BJ (cell line): ENCODE data around the gene RALGDS. TPM values are rescaled to one million over a fixed set of nuclear protein-coding genes. Genes with fewer than 3 reads are reported as not detected.

ENCODE experiments used
- CTCF ChIA-PET: fragments of 350-600 bp; formaldehyde crosslinking; extraction: SDS; loops from one replicate; lab custom pipeline; 2021; ENCODE audit warnings: antibody characterized with exemption, inconsistent platforms; lab: Yijun Ruan, JAX
- POLR2A ChIA-PET: fragments of 300-600 bp; sonication (Branson Sonifier 250); formaldehyde crosslinking; extraction: SDS; loops from one replicate; lab custom pipeline; 2021; ENCODE audit warnings: antibody characterized with exemption; lab: Charles Lee
- DNase-seq: peaks from one replicate; pipeline ENCODE4 v3.0.0-alpha.2; 2011; ENCODE audit warnings: low read depth
- H3K27me3 ChIP-seq: 2 replicates; pipeline ENCODE4 v1.6.0; 2011; ENCODE audit warnings: low read length; ENCODE audit not compliant: control insufficient read depth, insufficient read depth
- H3K36me3 ChIP-seq: 2 replicates; pipeline ENCODE4 v1.5.1; 2011; ENCODE audit warnings: low read length; ENCODE audit not compliant: control insufficient read depth, insufficient read depth
- H3K4me3 ChIP-seq: 2 replicates; pipeline ENCODE4 v1.5.1; 2011; ENCODE audit warnings: low read depth, mild to moderate bottlenecking, control low read depth, low read length
- CTCF ChIP-seq: IDR thresholded peaks from 2 replicates; pipeline ENCODE4 v1.5.1; 2011; ENCODE audit warnings: low read depth, mild to moderate bottlenecking, control low read depth, inconsistent platforms, low read length, moderate library complexity; ENCODE audit not compliant: insufficient read depth
- polyA plus RNA-seq: library from polyadenylated mRNA; depleted of rRNA; stranded (reverse); fragments of >200 nt; gene quantifications from 2 replicates; pipeline ENCODE4 v1.2.3, GENCODE V29; 2011

RALGDS gene
- polyA plus RNA-seq, 1 experiment: 25.1 TPM

DNA sequence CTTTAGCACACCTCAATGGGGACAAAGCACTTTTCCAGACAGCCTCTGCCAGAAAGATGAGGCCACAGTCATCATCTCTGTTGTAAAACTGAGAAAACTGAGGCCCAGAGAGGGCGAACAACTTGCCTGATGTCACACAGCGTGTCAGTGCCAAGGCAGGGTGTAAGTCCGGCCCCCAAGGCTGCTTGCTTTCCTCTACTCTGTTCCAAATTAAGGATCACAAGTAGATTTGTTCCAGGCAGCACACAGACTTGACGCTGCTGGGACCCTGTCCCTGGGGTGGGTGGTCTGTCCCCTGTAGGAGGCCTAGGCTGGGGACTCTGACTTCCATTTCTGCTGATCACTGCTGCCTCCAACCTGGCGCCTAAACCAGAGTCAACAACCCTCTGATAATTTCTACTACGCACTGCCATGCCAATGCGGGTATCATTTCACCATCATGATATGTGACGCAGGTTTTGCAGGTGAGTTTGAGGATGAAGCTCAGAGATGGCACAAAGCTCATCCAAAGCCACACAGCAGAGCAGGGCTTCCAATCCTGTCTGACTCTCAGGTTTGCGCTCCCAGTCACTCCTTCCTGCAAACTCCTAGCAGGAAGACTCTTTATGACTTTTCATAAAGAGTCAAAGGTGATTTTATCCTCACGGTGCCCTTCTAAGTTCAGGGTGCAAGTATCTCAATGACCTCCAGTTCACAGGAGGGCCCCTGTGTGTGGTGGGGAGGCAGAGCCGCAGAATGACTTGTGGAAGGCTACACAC is 13.5 kb upstream of the RALGDS start:
- DNase-seq: no peak
- Histone ChIP-seq H3K4me3 (no peak overlapping the region), H3K36me3 (no peaks in the 10 kb centered on the region; the same call in none of the 2 replicates), H3K27me3 (no peaks in the 10 kb centered on the region)
- CTCF ChIA-PET: interaction anchor here (1.2 to 7.0 kb wide), 4 partner anchors 10 to 31 kb away, joined by 3 to 70 read pairs (median 14); no protein-coding TSS in a partner anchor
- no peak for TF ChIP-seq CTCF
- POLR2A ChIA-PET: no interaction called here

DNA sequence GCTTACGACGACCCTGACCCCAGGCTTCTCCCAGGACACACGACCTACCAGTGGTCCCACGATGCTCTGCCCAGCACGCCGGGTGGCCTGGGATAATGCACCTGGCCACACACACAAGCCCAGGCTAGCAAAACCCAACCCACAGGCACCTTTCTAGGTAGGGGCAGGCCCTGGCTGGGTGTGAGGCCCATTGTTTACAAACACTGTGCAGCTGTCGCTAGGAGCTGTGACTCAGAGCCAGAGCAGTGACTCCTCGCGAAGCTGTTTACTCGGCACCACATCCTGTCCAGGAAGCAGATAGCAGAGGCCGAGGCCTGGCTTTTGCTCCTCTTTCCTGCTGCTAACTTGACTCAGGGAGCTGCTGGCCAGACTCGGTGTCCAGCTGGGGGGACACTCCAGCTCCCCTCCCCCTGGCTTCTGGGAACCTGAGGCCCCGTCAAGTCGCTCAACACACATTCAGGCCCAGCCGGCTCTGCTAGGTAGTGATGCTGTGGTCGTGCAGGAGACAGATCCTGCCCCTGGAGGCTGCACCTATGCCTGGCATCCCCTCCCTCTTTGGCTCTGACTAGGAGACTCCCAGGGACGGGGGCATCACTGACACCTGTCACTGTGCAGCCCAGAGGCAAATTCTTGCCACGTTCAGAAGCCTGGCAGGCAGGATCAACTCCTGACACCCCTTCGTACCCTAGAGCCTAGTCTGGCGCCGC is 12.8 kb upstream of the RALGDS start:
- H3K27me3 ChIP-seq: no peaks in the 10 kb centered on the region
- no peak for TF ChIP-seq CTCF
- POLR2A ChIA-PET: no interaction called here

GRCh38 chr9:133132174-133132573 is 11.1 kb upstream of the RALGDS start:
- H3K27me3 ChIP-seq: no peaks in the 10 kb centered on the region
- no peak overlapping the region for H3K4me3 ChIP-seq
- TF ChIP-seq CTCF: no peak
- peaks cover 2% of the 10 kb centered on the region for H3K36me3 ChIP-seq
- no peak for DNase-seq
- CTCF ChIA-PET: interaction anchor here (1.3 to 7.0 kb wide), 4 partner anchors 12 to 110 kb away, joined by 3 to 70 read pairs (median 14); no protein-coding TSS in a partner anchor
- POLR2A ChIA-PET: no interaction called here

More for the DNA sequence above, 12.8 kb upstream of the RALGDS start:
- peak; percentile 90 for DNase-seq
- CTCF ChIA-PET: interaction anchor here (1.0 to 7.0 kb wide), 6 partner anchors 11 to 31 kb away, joined by 3 to 70 read pairs (median 5); no protein-coding TSS in a partner anchor
- Histone ChIP-seq H3K4me3 (no peak overlapping the region), H3K36me3 (no peaks in the 10 kb centered on the region; the same call in none of the 2 replicates)

DNA sequence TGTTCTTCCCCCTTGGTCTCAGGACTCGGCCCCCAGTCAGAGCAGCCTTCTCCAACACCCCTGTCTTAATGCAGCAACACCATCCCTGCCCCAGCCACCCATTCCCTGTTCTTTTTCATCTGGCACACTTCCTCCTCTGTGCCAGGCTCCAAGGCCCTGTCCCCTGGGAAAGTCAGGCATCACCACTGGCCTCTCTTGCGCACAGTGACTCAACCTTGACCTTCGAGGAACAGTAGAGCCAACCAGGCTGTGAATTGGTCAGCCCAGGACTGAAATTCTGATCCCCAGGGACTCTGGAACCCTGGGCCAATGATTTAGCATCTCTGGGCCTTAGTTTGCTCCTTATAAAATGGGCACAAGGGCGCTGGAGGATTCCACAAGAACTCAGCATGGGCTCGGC is 10.5 kb upstream of the RALGDS start:
- Histone ChIP-seq H3K36me3 (peaks cover 4% of the 10 kb centered on the region), H3K4me3 (no peak overlapping the region), H3K27me3 (no peaks in the 10 kb centered on the region)
- no peak for TF ChIP-seq CTCF
- CTCF ChIA-PET: interaction anchor here (1.3 to 7.0 kb wide), 3 partner anchors 13 to 101 kb away, joined by 3 to 70 read pairs (median 3); no protein-coding TSS in a partner anchor
- POLR2A ChIA-PET: no interaction called here
- no peak for DNase-seq
